ENCODE measurements around the gene PRPS2. TPM values are rescaled to one million over a fixed set of nuclear protein-coding genes. Genes with fewer than 3 reads are reported as not detected.

PRPS2 gene
- polyA plus RNA-seq, 1 donor from 2014 or later: 4.7 TPM

DNA sequence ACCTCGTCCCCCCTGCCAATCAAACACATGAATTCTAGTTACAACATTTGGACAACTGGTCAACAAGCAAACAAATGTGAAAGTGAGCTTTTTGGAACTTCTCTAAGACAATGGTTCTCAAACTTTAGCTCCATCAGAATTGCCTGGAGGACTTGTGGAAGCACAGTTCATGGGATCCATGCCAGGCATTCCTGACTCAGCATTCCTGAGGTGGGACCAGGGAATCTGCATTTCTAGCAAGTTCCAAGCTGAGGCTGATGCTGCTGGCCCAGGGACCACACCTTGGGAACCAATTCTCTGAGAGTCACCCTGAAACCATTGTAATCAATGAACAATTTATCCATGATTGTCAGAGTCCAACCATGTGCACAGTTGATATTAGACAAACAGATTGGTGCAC lies 43.8 kb upstream of the PRPS2 start:
- Histone ChIP-seq H3K4me2 (ENCODE audit: low read length) (no peak overlapping the region), H4K20me1 (ENCODE audit: insufficient read depth) (no peaks in the 10 kb centered on the region), H3K27ac (ENCODE audit: low read length) (no peak overlapping the region), H3K9me2 (ENCODE audit: insufficient read depth, low read length) (no peaks in the 10 kb centered on the region), H3K79me2 (replicated peaks; ENCODE audit: insufficient read depth, low read length) (no peaks in the 10 kb centered on the region), H3K27me3 (ENCODE audit: insufficient read depth, low read depth, low read length) (no peaks in the 10 kb centered on the region), H3K9me3 (ENCODE audit: low read length) (no peaks in the 10 kb centered on the region), H3F3A (ENCODE audit: insufficient read depth, low read length, poor library complexity, severe bottlenecking) (no peaks in the 10 kb centered on the region), H3K4me3 (ENCODE audit: low read length) (no peak overlapping the region), H3K9ac (ENCODE audit: low read length) (no peak overlapping the region), H3K36me3 (ENCODE audit: insufficient read depth, low read length) (no peaks in the 10 kb centered on the region), H2AFZ (ENCODE audit: low read depth, low read length) (no peak overlapping the region)
- TF ChIP-seq RAD21 (conservative IDR thresholded peaks at IDR 0.05): no peak
- TF ChIP-seq POLR2AphosphoS5 (IDR thresholded peaks at IDR 0.05): no peak
- TF ChIP-seq, protein P1, sequence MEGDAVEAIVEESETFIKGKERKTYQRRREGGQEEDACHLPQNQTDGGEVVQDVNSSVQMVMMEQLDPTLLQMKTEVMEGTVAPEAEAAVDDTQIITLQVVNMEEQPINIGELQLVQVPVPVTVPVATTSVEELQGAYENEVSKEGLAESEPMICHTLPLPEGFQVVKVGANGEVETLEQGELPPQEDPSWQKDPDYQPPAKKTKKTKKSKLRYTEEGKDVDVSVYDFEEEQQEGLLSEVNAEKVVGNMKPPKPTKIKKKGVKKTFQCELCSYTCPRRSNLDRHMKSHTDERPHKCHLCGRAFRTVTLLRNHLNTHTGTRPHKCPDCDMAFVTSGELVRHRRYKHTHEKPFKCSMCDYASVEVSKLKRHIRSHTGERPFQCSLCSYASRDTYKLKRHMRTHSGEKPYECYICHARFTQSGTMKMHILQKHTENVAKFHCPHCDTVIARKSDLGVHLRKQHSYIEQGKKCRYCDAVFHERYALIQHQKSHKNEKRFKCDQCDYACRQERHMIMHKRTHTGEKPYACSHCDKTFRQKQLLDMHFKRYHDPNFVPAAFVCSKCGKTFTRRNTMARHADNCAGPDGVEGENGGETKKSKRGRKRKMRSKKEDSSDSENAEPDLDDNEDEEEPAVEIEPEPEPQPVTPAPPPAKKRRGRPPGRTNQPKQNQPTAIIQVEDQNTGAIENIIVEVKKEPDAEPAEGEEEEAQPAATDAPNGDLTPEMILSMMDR (IDR thresholded peaks at IDR 0.05; ENCODE audit: poor library complexity, severe bottlenecking): no peak
- TF ChIP-seq SMC3 (conservative IDR thresholded peaks at IDR 0.05; ENCODE audit: poor library complexity): no peak
- TF ChIP-seq EP300 (conservative IDR thresholded peaks at IDR 0.05; ENCODE audit: poor library complexity, severe bottlenecking): no peak
- TF ChIP-seq MXI1 (conservative IDR thresholded peaks at IDR 0.05; ENCODE audit: poor library complexity, severe bottlenecking): no peak
- no peak for TF ChIP-seq TAF1 (IDR thresholded peaks at IDR 0.05; ENCODE audit: low read depth)
- TF ChIP-seq, protein P2, sequence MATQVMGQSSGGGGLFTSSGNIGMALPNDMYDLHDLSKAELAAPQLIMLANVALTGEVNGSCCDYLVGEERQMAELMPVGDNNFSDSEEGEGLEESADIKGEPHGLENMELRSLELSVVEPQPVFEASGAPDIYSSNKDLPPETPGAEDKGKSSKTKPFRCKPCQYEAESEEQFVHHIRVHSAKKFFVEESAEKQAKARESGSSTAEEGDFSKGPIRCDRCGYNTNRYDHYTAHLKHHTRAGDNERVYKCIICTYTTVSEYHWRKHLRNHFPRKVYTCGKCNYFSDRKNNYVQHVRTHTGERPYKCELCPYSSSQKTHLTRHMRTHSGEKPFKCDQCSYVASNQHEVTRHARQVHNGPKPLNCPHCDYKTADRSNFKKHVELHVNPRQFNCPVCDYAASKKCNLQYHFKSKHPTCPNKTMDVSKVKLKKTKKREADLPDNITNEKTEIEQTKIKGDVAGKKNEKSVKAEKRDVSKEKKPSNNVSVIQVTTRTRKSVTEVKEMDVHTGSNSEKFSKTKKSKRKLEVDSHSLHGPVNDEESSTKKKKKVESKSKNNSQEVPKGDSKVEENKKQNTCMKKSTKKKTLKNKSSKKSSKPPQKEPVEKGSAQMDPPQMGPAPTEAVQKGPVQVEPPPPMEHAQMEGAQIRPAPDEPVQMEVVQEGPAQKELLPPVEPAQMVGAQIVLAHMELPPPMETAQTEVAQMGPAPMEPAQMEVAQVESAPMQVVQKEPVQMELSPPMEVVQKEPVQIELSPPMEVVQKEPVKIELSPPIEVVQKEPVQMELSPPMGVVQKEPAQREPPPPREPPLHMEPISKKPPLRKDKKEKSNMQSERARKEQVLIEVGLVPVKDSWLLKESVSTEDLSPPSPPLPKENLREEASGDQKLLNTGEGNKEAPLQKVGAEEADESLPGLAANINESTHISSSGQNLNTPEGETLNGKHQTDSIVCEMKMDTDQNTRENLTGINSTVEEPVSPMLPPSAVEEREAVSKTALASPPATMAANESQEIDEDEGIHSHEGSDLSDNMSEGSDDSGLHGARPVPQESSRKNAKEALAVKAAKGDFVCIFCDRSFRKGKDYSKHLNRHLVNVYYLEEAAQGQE (IDR thresholded peaks at IDR 0.05; ENCODE audit: borderline replicate concordance): no peak
- no peak for TF ChIP-seq EZH2 (IDR thresholded peaks at IDR 0.05; ENCODE audit: borderline replicate concordance, insufficient read depth, low read length, poor library complexity, severe bottlenecking)

DNA sequence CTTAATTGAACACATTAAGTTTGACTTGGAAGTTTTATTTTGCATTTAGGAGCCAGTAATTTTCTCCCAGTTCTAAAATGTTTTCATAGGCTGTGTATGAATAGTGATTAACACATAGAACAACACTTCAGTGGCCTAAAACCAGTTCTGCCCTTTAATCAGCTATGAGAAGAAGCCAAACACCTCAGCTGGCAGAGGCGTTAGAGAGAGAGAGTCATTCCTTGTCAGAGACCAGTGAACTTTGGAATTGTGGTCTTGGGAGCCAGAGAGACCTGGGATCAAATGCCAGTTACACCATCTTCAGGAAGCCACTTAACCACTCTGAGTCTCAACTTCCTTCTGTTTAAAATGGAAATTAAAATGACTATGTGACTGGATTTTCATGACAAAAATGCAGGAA lies 39.3 kb upstream of the PRPS2 start:
- Histone ChIP-seq H3K79me2 (replicated peaks; ENCODE audit: insufficient read depth, low read length) (no peaks in the 10 kb centered on the region), H3K4me3 (ENCODE audit: low read length) (no peak overlapping the region), H3K36me3 (ENCODE audit: insufficient read depth, low read length) (no peaks in the 10 kb centered on the region), H4K20me1 (ENCODE audit: insufficient read depth) (no peaks in the 10 kb centered on the region), H2AFZ (ENCODE audit: low read depth, low read length) (no peak overlapping the region), H3K27me3 (ENCODE audit: insufficient read depth, low read depth, low read length) (no peaks in the 10 kb centered on the region), H3F3A (ENCODE audit: insufficient read depth, low read length, poor library complexity, severe bottlenecking) (no peaks in the 10 kb centered on the region), H3K9me3 (ENCODE audit: low read length) (no peaks in the 10 kb centered on the region), H3K9me2 (ENCODE audit: insufficient read depth, low read length) (no peaks in the 10 kb centered on the region), H3K27ac (ENCODE audit: low read length) (no peak overlapping the region), H3K4me2 (ENCODE audit: low read length) (no peak overlapping the region), H3K9ac (ENCODE audit: low read length) (no peak overlapping the region)
- TF ChIP-seq RAD21 (conservative IDR thresholded peaks at IDR 0.05) (no peak), POLR2AphosphoS5 (IDR thresholded peaks at IDR 0.05) (no peak), EP300 (conservative IDR thresholded peaks at IDR 0.05; ENCODE audit: poor library complexity, severe bottlenecking) (no peak), TAF1 (IDR thresholded peaks at IDR 0.05; ENCODE audit: low read depth) (no peak), SMC3 (conservative IDR thresholded peaks at IDR 0.05; ENCODE audit: poor library complexity) (no peak), EZH2 (IDR thresholded peaks at IDR 0.05; ENCODE audit: borderline replicate concordance, insufficient read depth, low read length, poor library complexity, severe bottlenecking) (no peak)
- TF ChIP-seq, protein P2 (IDR thresholded peaks at IDR 0.05; ENCODE audit: borderline replicate concordance): no peak
